KMS-11 (cell line): ENCODE results near the gene KIAA1755.

Experiments used
- H2AFZ ChIP-seq: fragments of 200-600 bp; sonication (generic); 2 replicates; pipeline ENCODE4 v1.6.1; 2016; ENCODE audit warnings: antibody characterized with exemption, mixed run types, low read depth
- H3K27ac ChIP-seq: fragments of 200-600 bp; sonication (generic); 2 replicates; pipeline ENCODE4 v1.6.1; 2016; ENCODE audit warnings: mild to moderate bottlenecking, mixed run types
- H3K27me3 ChIP-seq: fragments of 200-600 bp; sonication (generic); 2 replicates; pipeline ENCODE4 v1.6.1; 2017; ENCODE audit warnings: mild to moderate bottlenecking, low read depth, mixed run types, moderate library complexity; ENCODE audit not compliant: insufficient read depth
- H3K36me3 ChIP-seq: fragments of 200-600 bp; sonication (generic); 2 replicates; pipeline ENCODE4 v1.6.1; 2017; ENCODE audit warnings: mild to moderate bottlenecking, mixed run types; ENCODE audit not compliant: insufficient read depth
- H3K4me1 ChIP-seq: fragments of 200-600 bp; sonication (generic); 2 replicates; pipeline ENCODE4 v1.6.1; 2016; ENCODE audit warnings: mild to moderate bottlenecking, low read depth, mixed run types; ENCODE audit not compliant: poor library complexity, severe bottlenecking
- H3K4me2 ChIP-seq: fragments of 200-600 bp; sonication (generic); 2 replicates; pipeline ENCODE4 v1.7.0; 2016; ENCODE audit warnings: mild to moderate bottlenecking, mixed run types
- H3K4me3 ChIP-seq: fragments of 200-600 bp; sonication (generic); IDR thresholded peaks from 2 replicates; pipeline ENCODE4 v1.6.1; 2017; ENCODE audit warnings: low read depth, low read length, mixed read lengths; ENCODE audit not compliant: insufficient read depth
- H3K79me2 ChIP-seq: fragments of 200-600 bp; sonication (generic); 2 replicates; pipeline ENCODE4 v1.6.1; 2016; ENCODE audit warnings: low read depth, mixed run types; ENCODE audit not compliant: insufficient read depth
- H3K9ac ChIP-seq: fragments of 200-600 bp; sonication (generic); 2 replicates; pipeline ENCODE4 v1.6.1; 2016; ENCODE audit warnings: mild to moderate bottlenecking, mixed run types
- H4K20me1 ChIP-seq: fragments of 200-600 bp; sonication (generic); 2 replicates; pipeline ENCODE4 v1.6.1; 2016; ENCODE audit warnings: mild to moderate bottlenecking, mixed run types; ENCODE audit not compliant: insufficient read depth
- TF ChIP-seq, protein P1 (sequence below): fragments of 200-600 bp; sonication (generic); conservative IDR thresholded peaks from 2 replicates; pipeline ENCODE4 v1.6.1; 2017; ENCODE audit warnings: low read depth, mild to moderate bottlenecking, antibody characterized with exemption, low read length, moderate library complexity, mixed read lengths

The KIAA1755 gene

DNA sequence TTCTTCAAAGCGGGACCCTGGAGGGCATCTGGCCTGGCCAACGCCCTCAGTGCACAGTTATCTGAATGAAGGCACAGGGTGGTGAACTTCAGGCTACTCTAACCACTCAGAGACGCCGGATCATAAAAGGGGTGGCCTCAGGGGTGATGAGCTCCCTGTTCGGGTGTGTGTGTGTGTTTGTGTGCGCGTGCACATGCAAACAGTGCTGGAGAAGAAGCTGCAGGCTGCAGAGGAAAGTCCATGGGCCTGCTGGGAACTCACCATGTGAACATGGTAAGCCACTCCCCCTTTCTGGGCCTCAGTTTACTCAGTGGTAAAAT, 42.0 kb downstream of the KIAA1755 start:
- TF ChIP-seq, protein P1, sequence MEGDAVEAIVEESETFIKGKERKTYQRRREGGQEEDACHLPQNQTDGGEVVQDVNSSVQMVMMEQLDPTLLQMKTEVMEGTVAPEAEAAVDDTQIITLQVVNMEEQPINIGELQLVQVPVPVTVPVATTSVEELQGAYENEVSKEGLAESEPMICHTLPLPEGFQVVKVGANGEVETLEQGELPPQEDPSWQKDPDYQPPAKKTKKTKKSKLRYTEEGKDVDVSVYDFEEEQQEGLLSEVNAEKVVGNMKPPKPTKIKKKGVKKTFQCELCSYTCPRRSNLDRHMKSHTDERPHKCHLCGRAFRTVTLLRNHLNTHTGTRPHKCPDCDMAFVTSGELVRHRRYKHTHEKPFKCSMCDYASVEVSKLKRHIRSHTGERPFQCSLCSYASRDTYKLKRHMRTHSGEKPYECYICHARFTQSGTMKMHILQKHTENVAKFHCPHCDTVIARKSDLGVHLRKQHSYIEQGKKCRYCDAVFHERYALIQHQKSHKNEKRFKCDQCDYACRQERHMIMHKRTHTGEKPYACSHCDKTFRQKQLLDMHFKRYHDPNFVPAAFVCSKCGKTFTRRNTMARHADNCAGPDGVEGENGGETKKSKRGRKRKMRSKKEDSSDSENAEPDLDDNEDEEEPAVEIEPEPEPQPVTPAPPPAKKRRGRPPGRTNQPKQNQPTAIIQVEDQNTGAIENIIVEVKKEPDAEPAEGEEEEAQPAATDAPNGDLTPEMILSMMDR, result no peak
- Histone ChIP-seq H3K9ac (no peak overlapping the region), H3K4me3 (no peak overlapping the region), H3K4me1 (no peaks in the 10 kb centered on the region), H3K79me2 (no peaks in the 10 kb centered on the region), H3K27me3 (no peaks in the 10 kb centered on the region; the same call in 1 of the 2 replicates), H4K20me1 (no peaks in the 10 kb centered on the region), H2AFZ (no peak overlapping the region), H3K4me2 (no peak overlapping the region), H3K27ac (no peak overlapping the region), H3K36me3 (no peaks in the 10 kb centered on the region)

DNA sequence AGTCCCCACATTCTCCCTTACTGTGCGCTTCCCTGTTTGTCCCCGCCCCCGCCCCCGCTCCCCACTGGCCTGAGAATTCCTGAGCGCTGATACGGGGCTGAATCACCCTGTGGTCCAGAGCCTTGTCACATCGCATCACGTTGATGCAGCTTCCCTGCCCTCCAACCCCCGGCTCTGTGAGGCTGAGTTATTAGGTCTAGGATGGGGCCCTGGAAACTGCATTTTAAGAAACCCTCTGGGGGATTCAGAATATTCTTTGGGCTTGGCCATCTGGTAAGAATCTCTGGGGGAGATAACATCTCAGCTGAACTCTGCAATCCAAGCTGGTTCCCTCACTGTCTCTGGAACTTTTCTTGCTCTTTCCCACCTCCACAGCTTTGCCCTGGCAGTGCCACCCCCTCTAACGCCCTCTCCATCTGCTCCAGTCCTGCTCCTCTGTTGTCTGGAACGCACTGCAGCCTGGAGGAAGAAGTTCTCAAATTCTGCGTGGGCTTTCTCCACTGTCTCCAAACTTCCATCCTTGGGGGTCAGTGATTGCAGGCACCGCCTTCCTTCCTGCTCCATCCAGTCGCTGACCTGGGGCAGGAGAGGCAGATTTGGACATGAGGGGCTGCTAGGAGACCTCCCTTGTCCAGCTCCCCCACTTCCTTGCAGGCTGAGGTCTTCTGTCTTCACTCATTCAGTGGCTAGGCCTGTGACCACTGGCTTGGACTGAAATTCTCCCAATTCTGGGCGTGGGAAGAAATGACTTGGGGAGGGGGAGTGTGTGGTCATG, 42.6 kb downstream of the KIAA1755 start:
- TF ChIP-seq, protein P1, result no peak
- Histone ChIP-seq H3K9ac (no peak overlapping the region), H4K20me1 (no peaks in the 10 kb centered on the region), H3K36me3 (no peaks in the 10 kb centered on the region), H3K27ac (no peak overlapping the region), H3K4me2 (no peak overlapping the region), H3K79me2 (no peaks in the 10 kb centered on the region), H3K27me3 (no peaks in the 10 kb centered on the region; the same call in 1 of the 2 replicates), H3K4me1 (no peaks in the 10 kb centered on the region), H3K4me3 (no peak overlapping the region), H2AFZ (no peak overlapping the region)

DNA sequence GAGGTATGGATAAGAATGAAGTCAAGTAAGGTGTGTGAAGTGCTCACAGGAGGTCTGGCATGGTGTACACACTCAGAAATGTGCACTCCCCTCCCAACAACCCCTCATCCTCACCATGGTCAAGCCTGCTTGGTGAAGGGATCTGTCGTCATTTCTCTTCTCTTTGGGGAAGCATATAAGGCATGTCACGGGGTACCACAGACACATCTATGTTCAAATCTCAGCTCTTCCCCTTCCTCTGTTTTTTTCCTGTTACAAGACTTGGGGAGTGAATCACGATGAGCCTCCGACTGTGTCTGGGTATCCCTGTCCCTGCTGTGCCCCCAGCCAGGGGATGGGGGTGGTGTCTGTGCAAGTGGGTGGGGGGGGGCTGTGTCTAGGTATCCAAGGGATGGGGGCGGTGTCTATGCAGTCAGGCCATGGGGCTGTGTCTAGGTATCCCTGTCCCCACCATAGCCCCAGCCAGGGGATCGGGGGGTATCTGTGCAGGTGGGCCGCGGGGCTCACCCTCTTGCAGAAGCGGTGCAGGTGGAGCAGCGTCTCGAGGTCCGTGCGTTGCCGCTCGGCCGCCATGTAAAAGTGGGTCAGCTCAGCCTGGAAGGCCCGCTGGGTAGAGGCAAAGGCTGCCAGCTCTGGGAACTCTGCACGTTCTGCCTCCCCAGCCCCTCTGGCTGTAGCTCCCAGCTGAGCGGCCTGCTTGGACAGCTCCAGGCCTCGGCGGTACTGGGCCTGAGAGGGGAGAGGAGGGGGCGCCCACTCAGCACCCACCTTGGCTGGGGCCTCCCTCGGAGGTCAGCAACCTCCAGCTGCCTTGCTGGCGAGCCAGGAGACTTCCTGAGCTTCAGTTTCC, 43.6 kb downstream of the KIAA1755 start:
- Histone ChIP-seq H3K9ac (no peak overlapping the region), H3K79me2 (no peaks in the 10 kb centered on the region), H3K4me2 (no peak overlapping the region), H3K27ac (no peak overlapping the region), H4K20me1 (no peaks in the 10 kb centered on the region), H3K4me1 (no peaks in the 10 kb centered on the region), H2AFZ (no peak overlapping the region), H3K36me3 (no peaks in the 10 kb centered on the region), H3K4me3 (no peak overlapping the region), H3K27me3 (no peaks in the 10 kb centered on the region; the same call in 1 of the 2 replicates)
- TF ChIP-seq, protein P1, result no peak

DNA sequence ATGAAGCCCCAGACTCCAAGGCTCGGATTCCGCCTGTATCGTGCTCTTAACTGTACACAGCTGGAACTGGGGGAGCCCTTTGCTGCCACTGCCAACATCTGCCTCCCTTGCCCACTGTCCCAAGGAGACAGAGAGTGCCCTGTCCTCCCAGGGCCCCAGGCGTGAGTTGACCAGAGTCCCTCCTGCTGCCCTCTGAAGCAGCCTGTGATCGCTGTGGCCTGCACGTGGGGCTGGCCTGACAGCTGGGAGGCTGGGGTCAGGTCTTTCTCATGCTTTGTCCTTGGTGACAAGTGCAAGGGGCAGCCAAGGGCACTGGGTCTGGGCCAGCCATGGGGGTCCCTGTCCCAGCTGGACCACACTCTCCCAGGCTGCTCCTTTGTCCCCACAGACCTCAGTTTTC, 44.3 kb downstream of the KIAA1755 start:
- H2AFZ ChIP-seq, result no peak overlapping the region
- no peak overlapping the region for H3K4me2 ChIP-seq
- H4K20me1 ChIP-seq, result no peaks in the 10 kb centered on the region
- H3K4me1 ChIP-seq, result no peaks in the 10 kb centered on the region
- no peak overlapping the region for H3K4me3 ChIP-seq
- H3K27me3 ChIP-seq, result no peaks in the 10 kb centered on the region; the same call in 1 of the 2 replicates
- no peaks in the 10 kb centered on the region for H3K79me2 ChIP-seq
- TF ChIP-seq, protein P1, result no peak
- H3K27ac ChIP-seq, result no peak overlapping the region
- no peak overlapping the region for H3K9ac ChIP-seq
- no peaks in the 10 kb centered on the region for H3K36me3 ChIP-seq
